GM12878 (cell line): ENCODE results near the gene SLC31A2. TPM values are rescaled to one million over a fixed set of nuclear protein-coding genes. Genes with fewer than 3 reads are reported as not detected.

Experiments
- ATAC-seq: fragments of 200-7000 bp; cut with Tn5 transposase; 3 replicates; pipeline ENCODE4 v1.9.1; 2020; ENCODE audit warnings: mild to moderate bottlenecking, moderate library complexity
- BruUV-seq: library from RNA; stranded (reverse); fragments of 400-500 nt; replicated peaks from 2 replicates; lab custom pipeline; 2021; lab: Mats Ljungman, UMichigan
- CTCF ChIA-PET: fragments of 300-600 bp; sonication (Branson Sonifier 250); formaldehyde crosslinking; extraction: SDS; loops from one replicate; lab custom pipeline; 2021; ENCODE audit warnings: inconsistent platforms; lab: Yijun Ruan, JAX
- POLR2A ChIA-PET: fragments of 350-600 bp; formaldehyde crosslinking; extraction: SDS; loops from one replicate; lab custom pipeline; 2021; ENCODE audit warnings: inconsistent platforms; lab: Charles Lee
- RAD21 ChIA-PET: fragments of 300-600 bp; sonication (Branson Sonifier 250); formaldehyde crosslinking; loops from one replicate; lab custom pipeline; 2023; ENCODE audit warnings: antibody characterized with exemption; ENCODE audit not compliant: unreplicated experiment; lab: Charles Lee
- SMC1A ChIA-PET: fragments of 300-600 bp; sonication (Branson Sonifier 250); formaldehyde crosslinking; loops from one replicate; lab custom pipeline; 2023; ENCODE audit not compliant: unreplicated experiment, uncharacterized antibody; lab: Charles Lee
- DNase-seq: peaks from one replicate; pipeline ENCODE4 v3.0.0-alpha.2; 2011; ENCODE audit warnings: low read depth, low spot score
- FAIRE-seq: peaks from 3 replicates; lab custom pipeline; 2011; peaks lifted over from hg19 to GRCh38; lab: Jason Lieb, UNC
- H2AFZ ChIP-seq: 2 replicates; pipeline ENCODE4 v1.6.0; 2011; ENCODE audit warnings: low read depth, low read length, control low read depth; ENCODE audit not compliant: control insufficient read depth
- H3K27ac ChIP-seq: 2 replicates; pipeline ENCODE4 v1.5.1; 2011; ENCODE audit warnings: control low read depth; ENCODE audit not compliant: control insufficient read depth, insufficient read depth
- H3K27me3 ChIP-seq, 2 experiments: replicated peaks in 1 of 2; 2 replicates each; pipeline versions ENCODE4 v1.6.0 to v1.6.1; 2011; ENCODE audit warnings: low read length in 1 of 2; ENCODE audit not compliant: control insufficient read depth in 2 of 2, insufficient read depth in 2 of 2
- H3K36me3 ChIP-seq, 2 experiments: 2 replicates each; pipeline ENCODE4 v1.5.1; 2011; ENCODE audit warnings: low read length in 1 of 2; ENCODE audit not compliant: control insufficient read depth in 2 of 2, insufficient read depth in 2 of 2
- H3K4me1 ChIP-seq: 2 replicates; pipeline ENCODE4 v1.6.1; 2011; ENCODE audit warnings: mild to moderate bottlenecking, low read length, moderate library complexity, mixed read lengths; ENCODE audit not compliant: control insufficient read depth, insufficient read depth
- H3K4me2 ChIP-seq: 2 replicates; pipeline ENCODE4 v1.6.0; 2011; ENCODE audit warnings: control low read depth; ENCODE audit not compliant: control insufficient read depth, insufficient read depth
- H3K4me3 ChIP-seq: fragments of 200-600 bp; sonication (generic); 2 replicates; pipeline ENCODE4 v1.5.1; 2016
- H3K79me2 ChIP-seq: 2 replicates; pipeline ENCODE4 v1.6.0; 2011; ENCODE audit warnings: low read length; ENCODE audit not compliant: control insufficient read depth, insufficient read depth
- H3K9ac ChIP-seq: 2 replicates; pipeline ENCODE4 v1.8.0; 2011; ENCODE audit warnings: low read length, control low read depth, mixed read lengths; ENCODE audit not compliant: control insufficient read depth, insufficient read depth
- H3K9me3 ChIP-seq: replicated peaks from 3 replicates; pipeline ENCODE4 v1.5.1; 2011; ENCODE audit warnings: mild to moderate bottlenecking, low read length; ENCODE audit not compliant: control insufficient read depth, insufficient read depth
- H4K20me1 ChIP-seq: 2 replicates; pipeline ENCODE4 v1.6.0; 2011; ENCODE audit not compliant: control insufficient read depth, insufficient read depth
- CREM ChIP-seq: IDR thresholded peaks from 2 replicates; pipeline ENCODE4 v1.6.1; 2014; ENCODE audit warnings: antibody characterized with exemption, low read depth
- NFYB ChIP-seq: IDR thresholded peaks from 2 replicates; pipeline ENCODE4 v1.6.1; 2011; ENCODE audit warnings: low read depth, mild to moderate bottlenecking, low read length, improper control_type of control experiment, moderate library complexity; ENCODE audit not compliant: insufficient read depth
- POLR2AphosphoS5 ChIP-seq: IDR thresholded peaks from 2 replicates; pipeline ENCODE4 v1.6.1; 2011; ENCODE audit warnings: mild to moderate bottlenecking, low read length, inconsistent platforms
- POU2F2 ChIP-seq: IDR thresholded peaks from 3 replicates; pipeline ENCODE4 v1.6.1; 2011; ENCODE audit warnings: low read depth, mild to moderate bottlenecking, low read length, borderline replicate concordance
- SIX5 ChIP-seq: IDR thresholded peaks from 2 replicates; pipeline ENCODE4 v1.6.1; 2011; ENCODE audit warnings: mild to moderate bottlenecking, low read depth, low read length, moderate library complexity; ENCODE audit not compliant: severe bottlenecking
- SKIL ChIP-seq: fragments of 450-650 bp; IDR thresholded peaks from 2 replicates; pipeline ENCODE4 v1.6.1; 2017; ENCODE audit warnings: mild to moderate bottlenecking, low read depth, inconsistent platforms; ENCODE audit not compliant: poor library complexity, severe bottlenecking
- WGBS: methylation state at CpG from one replicate; pipeline ENCODE4 v1.1.6; 2016; ENCODE audit warnings: low lambda C conversion rate; ENCODE audit not compliant: insufficient replicate concordance, insufficient coverage; ENCODE audit errors: missing lambda C conversion rate; 5-methylcytosine and 5-hydroxymethylcytosine counted together
- in situ Hi-C: fragments of 300-500 bp; cut with MboI; formaldehyde crosslinking; loops from 9 replicates; pipeline ENCODE4 v1.14.3; 2018; ENCODE audit warnings: mixed read lengths
- intact Hi-C: fragments of 100-400 bp; cut with micrococcal nuclease; formaldehyde crosslinking; loops from one replicate; pipeline ENCODE4 v1.14.2; 2022; ENCODE audit not compliant: unreplicated experiment
- polyA plus RNA-seq, 11 experiments: library from polyadenylated mRNA; depleted of rRNA in 4 of 11; unstranded in 6 of 11; stranded (reverse) in 5 of 11; fragments of >200 nt; fragmentation: Nextera tagmentation in 4 of 11; fragmentation: Illumina TruSeq in 1 of 11; extraction: Ambion mirVana in 4 of 11; extraction: Trizol in 1 of 11; gene quantifications; 1 replicate in 1 of 11; 2 replicates in 10 of 11; pipeline versions ENCODE4 v1.2.1 to v1.2.3, GENCODE V29; 2011 to 2016; ENCODE audit warnings: inconsistent platforms in 2 of 11, missing spikeins in 2 of 11, low read depth in 1 of 11
- total RNA-seq, 4 experiments: library from RNA; depleted of rRNA in 3 of 4; stranded (reverse); fragments of >200 nt in 3 of 4; fragmentation: Illumina TruSeq in 1 of 4; extraction: Trizol in 1 of 4; gene quantifications; 2 replicates each; pipeline versions ENCODE4 v1.2.1 to v1.2.3, GENCODE V29; 2013 to 2021
- TF ChIP-seq, protein P1 (sequence below): fragments of 450-650 bp; formaldehyde crosslinking; IDR thresholded peaks from 2 replicates; pipeline ENCODE4 v1.5.0; 2022; ENCODE audit warnings: mild to moderate bottlenecking, missing genetic modification characterization
- TF ChIP-seq, protein P2 (sequence below): IDR thresholded peaks from 2 replicates; pipeline ENCODE4 v1.6.1; 2012; ENCODE audit warnings: mild to moderate bottlenecking, low read depth, low read length

The SLC31A2 gene
- total and polyA plus RNA-seq, 10 of the 15 experiments (the other 5 are each of a cell fraction or from before 2014, with no cell fraction given), result 0.09 to 1.9 (median 0.93) TPM

DNA sequence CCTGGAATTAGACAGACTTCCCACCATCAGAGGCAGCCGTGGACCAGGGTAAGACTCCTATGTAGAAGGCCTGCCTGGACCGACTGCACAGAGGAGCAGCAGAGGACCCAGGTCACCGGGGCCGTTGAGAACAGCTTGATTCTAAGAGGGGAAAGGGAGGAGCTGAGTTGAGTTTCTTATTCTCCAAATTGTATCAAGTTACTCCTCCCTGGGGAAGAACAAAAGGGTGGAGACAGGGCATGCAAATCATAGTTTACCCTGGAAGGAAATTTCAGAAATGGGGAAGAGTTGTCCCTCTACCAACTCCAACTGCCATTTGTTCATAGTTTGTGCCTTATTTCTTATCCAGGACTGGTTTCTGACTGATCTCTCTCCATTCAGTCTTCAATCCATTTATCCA lies 20.9 kb upstream of the SLC31A2 start (continued):
- TF ChIP-seq, protein P1, sequence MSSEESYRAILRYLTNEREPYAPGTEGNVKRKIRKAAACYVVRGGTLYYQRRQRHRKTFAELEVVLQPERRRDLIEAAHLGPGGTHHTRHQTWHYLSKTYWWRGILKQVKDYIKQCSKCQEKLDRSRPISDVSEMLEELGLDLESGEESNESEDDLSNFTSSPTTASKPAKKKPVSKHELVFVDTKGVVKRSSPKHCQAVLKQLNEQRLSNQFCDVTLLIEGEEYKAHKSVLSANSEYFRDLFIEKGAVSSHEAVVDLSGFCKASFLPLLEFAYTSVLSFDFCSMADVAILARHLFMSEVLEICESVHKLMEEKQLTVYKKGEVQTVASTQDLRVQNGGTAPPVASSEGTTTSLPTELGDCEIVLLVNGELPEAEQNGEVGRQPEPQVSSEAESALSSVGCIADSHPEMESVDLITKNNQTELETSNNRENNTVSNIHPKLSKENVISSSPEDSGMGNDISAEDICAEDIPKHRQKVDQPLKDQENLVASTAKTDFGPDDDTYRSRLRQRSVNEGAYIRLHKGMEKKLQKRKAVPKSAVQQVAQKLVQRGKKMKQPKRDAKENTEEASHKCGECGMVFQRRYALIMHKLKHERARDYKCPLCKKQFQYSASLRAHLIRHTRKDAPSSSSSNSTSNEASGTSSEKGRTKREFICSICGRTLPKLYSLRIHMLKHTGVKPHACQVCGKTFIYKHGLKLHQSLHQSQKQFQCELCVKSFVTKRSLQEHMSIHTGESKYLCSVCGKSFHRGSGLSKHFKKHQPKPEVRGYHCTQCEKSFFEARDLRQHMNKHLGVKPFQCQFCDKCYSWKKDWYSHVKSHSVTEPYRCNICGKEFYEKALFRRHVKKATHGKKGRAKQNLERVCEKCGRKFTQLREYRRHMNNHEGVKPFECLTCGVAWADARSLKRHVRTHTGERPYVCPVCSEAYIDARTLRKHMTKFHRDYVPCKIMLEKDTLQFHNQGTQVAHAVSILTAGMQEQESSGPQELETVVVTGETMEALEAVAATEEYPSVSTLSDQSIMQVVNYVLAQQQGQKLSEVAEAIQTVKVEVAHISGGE, result no peak
- TF ChIP-seq CREM, result no peak
- TF ChIP-seq SIX5, result no peak
- no peak for TF ChIP-seq POLR2AphosphoS5
- TF ChIP-seq SKIL, result no peak
- no peak for TF ChIP-seq POU2F2
- TF ChIP-seq, all 136 proteins: peak for 0

DNA sequence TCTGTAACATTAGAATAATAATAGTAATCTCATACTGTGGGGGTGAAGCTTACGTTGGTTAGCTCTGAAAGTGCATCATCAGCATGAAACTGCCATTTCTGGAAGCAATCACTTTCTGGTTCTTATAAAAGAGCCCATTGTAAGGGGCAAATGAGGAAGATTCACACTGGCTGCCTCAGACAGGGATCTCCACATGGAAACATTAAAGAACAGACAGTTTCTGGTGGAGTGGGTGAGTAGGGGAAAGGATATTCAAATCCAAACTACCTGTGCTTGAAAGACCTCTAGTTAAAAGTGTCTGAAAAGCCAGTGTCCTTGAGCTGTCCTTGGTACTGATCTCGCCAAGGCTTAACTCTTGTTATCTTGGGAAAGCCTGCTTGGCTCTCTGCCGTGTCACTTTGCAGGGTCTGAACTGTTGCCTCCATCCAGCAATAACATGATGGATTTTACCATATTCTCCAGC lies 19.1 kb upstream of the SLC31A2 start:
- SMC1A ChIA-PET, result no interaction called here
- intact Hi-C loops (no loop called here), in situ Hi-C loops (no loop called here)
- Histone ChIP-seq H2AFZ (no peak overlapping the region), H3K4me3 (no peak overlapping the region), H3K79me2 (no peaks in the 10 kb centered on the region), H3K4me1 (no peaks in the 10 kb centered on the region), H3K27me3 (no peaks in the 10 kb centered on the region; a peak in 1 of 4 replicates), H3K9me3 (no peaks in the 10 kb centered on the region), H3K36me3 (no peaks in the 10 kb centered on the region), H3K9ac (no peak overlapping the region), H3K27ac (no peak overlapping the region), H4K20me1 (no peaks in the 10 kb centered on the region), H3K4me2 (no peak overlapping the region)
- DNase-seq, result no peak
- CTCF ChIA-PET, result interaction anchor here (0.6 to 1.4 kb wide), 2 partner anchors 19 to 676 kb away, joined by 3 read pairs; no protein-coding TSS in a partner anchor
- WGBS, result 6% methylated on average over 3 of the region's 3 CpGs
- ATAC-seq, result no peak
- BruUV-seq, result no TSS peak
- TF ChIP-seq, protein P2, sequence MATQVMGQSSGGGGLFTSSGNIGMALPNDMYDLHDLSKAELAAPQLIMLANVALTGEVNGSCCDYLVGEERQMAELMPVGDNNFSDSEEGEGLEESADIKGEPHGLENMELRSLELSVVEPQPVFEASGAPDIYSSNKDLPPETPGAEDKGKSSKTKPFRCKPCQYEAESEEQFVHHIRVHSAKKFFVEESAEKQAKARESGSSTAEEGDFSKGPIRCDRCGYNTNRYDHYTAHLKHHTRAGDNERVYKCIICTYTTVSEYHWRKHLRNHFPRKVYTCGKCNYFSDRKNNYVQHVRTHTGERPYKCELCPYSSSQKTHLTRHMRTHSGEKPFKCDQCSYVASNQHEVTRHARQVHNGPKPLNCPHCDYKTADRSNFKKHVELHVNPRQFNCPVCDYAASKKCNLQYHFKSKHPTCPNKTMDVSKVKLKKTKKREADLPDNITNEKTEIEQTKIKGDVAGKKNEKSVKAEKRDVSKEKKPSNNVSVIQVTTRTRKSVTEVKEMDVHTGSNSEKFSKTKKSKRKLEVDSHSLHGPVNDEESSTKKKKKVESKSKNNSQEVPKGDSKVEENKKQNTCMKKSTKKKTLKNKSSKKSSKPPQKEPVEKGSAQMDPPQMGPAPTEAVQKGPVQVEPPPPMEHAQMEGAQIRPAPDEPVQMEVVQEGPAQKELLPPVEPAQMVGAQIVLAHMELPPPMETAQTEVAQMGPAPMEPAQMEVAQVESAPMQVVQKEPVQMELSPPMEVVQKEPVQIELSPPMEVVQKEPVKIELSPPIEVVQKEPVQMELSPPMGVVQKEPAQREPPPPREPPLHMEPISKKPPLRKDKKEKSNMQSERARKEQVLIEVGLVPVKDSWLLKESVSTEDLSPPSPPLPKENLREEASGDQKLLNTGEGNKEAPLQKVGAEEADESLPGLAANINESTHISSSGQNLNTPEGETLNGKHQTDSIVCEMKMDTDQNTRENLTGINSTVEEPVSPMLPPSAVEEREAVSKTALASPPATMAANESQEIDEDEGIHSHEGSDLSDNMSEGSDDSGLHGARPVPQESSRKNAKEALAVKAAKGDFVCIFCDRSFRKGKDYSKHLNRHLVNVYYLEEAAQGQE, result peak; percentile 93
- no peak for TF ChIP-seq NFYB
- POLR2A ChIA-PET, result interaction anchor here (0.6 kb wide), 1 partner anchor 176 kb away, joined by 3 read pairs; no protein-coding TSS in a partner anchor
- FAIRE-seq, result peak; percentile 38
- RAD21 ChIA-PET, result no interaction called here
